HTR-8/SVneo (cell line): ENCODE data around the gene CCDC43.
A peak's percentile ranks its signal among the peaks of the same experiment; 100 is the strongest.
"Not testable (repeated sequence)": the region's sequence is repeated elsewhere in the genome, so short reads cannot be mapped to it uniquely, and the experiment has no call there.

Experiments
- DNase-seq: peaks from one replicate; pipeline ENCODE4 v3.0.0; 2011; ENCODE audit warnings: low spot score, mixed read lengths; ENCODE audit not compliant: insufficient read length
- FAIRE-seq: peaks from 2 replicates; lab custom pipeline; 2011; peaks lifted over from hg19 to GRCh38; lab: Jason Lieb, UNC

The CCDC43 gene, protein sequence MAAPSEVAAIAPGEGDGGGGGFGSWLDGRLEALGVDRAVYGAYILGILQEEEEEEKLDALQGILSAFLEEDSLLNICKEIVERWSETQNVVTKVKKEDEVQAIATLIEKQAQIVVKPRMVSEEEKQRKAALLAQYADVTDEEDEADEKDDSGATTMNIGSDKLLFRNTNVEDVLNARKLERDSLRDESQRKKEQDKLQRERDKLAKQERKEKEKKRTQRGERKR

DNA sequence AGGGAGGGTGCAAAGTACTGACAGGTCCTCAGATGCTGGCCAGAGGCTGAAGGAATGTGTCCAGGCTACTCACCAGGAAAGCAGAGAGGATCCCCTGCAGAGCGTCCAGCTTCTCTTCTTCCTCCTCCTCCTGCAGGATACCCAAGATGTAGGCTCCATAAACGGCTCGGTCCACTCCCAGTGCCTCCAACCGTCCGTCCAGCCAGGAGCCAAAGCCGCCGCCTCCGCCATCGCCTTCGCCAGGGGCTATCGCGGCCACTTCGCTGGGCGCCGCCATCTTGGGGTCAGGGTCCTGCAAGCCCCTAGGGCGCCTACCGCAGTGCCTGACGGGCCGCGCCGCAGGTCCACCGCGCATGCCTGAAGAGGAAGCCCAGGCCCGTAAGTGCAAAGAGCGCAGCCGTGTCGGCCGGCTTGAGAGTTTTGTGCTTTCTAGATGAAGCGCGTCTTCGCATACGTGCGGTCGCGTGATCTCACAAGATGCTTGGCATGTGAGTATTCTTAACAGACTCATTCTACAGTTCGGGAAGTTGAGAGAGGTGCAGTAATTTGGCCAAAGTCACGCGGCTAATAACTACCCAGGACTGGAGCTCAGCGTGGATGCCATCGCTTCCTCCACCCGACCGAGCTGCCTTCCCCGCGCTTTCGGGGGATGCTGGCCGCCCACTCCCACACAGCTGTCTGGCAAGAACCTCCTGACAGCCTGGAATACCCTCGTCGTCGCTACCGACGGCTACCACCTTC, at the start of gene CCDC43:
Gene CCDC43 (minus strand): TSS at position 300 of the 741 bp plus-strand sequence. CDS start 23 bp downstream, at position 277.
- DNase-seq = peak; percentile 98
- FAIRE-seq = peak; percentile 97

DNA sequence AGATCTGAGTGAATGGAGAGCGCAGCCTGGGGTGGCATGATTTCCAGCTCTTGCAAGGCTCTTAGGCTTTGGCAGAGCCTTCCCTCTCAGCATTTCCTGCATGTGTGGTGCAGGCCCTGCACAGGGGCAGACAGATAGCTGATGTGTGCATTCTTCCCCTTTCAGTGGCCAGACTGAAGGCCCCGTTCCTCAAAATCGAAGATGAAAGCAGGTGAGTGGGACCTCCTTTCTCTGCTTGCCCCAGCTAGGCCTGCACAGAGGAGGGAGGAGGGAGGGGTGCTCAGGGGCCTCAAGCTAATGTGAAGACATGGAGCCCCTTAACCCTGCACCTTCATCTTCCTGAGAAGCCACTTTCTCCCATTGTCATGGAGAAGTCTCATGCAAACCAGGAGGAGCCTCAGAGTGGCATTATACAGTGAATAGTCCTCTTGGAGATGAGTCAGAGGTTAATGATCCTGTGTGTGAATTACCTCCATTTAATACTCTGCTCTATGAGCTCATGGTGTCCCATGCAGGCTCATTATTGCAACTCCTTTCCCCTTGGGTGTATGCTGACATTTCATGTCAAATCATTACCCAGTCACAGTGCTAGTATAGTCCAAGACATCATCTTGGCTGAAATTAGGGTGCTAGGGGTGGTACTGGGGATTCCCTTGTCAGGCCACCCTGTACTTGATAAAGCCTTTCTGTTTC, 48.8 kb upstream of the CCDC43 start:
- FAIRE-seq = peak; percentile 42
- DNase-seq = no peak

- DNase-seq (no peak), FAIRE-seq (peak; percentile 20)
Measured at GRCh38 chr17:44736551-44737240, 47.1 kb upstream of the CCDC43 start.

DNA sequence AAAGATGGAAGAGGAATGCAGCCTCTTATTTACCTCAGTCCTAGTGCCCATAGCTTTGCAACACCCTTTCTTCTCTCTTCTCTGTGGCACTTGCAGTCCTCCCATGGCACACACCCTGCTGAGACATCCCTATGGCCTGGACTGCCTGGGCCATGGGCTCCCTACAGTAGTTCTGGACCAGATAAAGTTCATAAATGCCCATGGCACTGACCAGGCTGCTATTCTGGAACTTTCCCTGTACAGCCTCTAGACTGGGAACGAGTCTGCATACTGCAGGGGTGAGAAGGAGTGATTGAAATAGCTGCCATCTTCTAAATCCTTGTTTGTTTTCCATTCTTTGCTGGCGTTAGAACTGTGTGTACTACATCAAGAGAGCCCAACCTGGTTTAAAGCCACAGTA, 44.7 kb upstream of the CCDC43 start:
- FAIRE-seq = no peak

GRCh38 chr17:44733753-44734152, 44.2 kb upstream of the CCDC43 start:
- DNase-seq (peak; percentile 48), FAIRE-seq (peak; percentile 86)

More for the DNA sequence above, 44.7 kb upstream of the CCDC43 start:
- no peak for DNase-seq

DNA sequence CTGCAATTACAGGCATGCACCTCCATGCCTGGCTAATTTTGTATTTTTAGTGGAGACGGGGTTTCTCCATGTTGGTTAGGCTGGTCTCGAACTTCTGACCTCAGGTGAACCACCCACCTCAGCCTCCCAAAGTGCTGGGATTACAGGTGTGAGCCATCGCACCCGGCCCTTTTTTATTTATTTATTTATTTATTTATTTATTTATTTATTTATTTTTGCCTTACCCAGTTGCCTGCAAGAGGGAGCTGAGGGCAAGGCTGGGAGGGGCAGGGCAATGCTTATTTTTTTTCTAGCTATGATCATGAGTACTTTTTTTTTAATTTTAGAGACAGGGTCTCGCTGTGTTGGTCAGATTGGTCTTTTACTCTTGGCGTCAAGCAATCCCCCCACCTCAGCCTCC, 36.5 kb upstream of the CCDC43 start:
- DNase-seq, FAIRE-seq: not testable (repeated sequence)

DNA sequence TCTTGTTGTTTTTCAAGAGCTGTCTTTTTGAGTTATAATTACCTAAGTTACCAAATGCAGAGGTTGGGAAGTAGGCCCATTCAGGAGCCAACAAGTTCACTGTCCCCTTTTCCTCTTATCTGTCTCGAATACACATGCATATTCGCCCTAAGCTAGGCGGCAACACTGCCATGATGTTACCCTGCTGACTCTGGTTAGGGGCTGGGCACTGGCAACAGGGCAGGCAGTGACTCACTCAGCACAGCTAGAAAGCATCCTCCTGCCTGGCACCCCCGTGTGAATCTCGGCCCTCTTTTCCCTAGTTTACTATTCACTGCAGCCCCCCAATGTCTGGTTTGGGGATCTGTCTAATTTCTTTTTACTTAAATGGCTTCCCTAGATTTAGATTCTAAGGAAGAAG, 32.7 kb upstream of the CCDC43 start:
- FAIRE-seq (no peak), DNase-seq (no peak)

DNA sequence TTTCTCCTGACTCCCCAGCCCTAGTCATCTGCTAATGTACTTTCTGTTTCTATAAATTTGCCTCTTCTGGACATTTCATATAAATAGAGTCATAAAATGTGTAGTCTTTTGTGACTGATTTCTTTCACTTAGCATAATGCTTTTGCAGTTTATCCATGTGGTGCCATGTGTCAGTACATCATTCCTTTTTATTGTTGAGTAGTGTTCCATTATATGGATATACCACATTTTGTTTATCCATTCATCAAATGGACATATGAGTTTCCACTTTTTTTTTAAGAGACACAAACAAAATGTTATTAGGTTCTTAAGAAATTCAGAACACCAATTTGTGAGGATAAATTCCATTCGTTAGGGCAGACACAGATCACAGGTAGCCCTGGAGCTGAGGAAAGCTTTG, 29.9 kb upstream of the CCDC43 start:
- DNase-seq = no peak
- no peak for FAIRE-seq

- peak; percentile 72 for FAIRE-seq
- DNase-seq = peak; percentile 98
Measured at GRCh38 chr17:44708401-44709263, 19.1 kb upstream of the CCDC43 start, which contains the start of gene DBF4B. TSS of gene DBF4B (plus strand) at chr17:44708665. CDS start at chr17:44708821, 156 bp downstream.

GRCh38 chr17:44707755-44708400, 18.3 kb upstream of the CCDC43 start:
- no peak for DNase-seq
- no peak for FAIRE-seq

DNA sequence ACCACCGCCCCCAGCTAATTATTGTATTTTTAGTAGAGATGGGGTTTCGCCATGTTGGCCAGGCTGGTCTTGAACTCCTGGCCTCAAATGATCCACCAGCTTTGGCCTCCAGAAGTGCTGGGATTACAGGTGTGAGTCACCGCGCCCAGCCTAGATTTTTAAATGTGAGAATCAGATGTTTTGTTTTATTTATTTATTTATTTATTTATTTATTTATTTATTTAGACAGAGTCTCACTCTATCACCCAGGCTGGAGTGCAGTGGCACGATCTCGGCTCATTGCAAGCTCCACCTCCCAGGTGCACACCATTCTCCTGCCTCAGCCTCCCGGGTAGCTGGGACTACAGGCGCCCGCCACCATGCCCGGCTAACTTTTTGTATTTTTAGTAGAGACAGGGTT, 10.7 kb upstream of the CCDC43 start:
- not testable (repeated sequence) for FAIRE-seq, DNase-seq

DNA sequence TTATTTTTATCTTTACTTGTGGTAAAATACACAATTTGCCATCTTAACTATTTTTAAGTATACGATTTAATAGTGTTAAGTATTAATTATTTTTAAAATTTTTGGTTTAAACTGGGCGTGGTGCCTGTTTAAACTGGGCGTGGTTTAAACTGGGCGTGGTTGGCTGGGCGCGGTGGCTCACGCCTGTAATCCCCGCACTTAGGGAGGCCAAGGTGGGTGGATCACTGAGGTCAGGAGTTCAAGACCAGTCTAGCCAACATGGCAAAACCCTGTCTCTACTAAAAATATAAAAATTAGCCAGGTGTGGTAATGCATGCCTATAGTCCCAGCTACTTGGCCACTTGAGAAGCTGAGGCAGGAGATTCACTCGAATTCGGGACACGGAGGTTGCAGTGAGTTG, 4.0 kb upstream of the CCDC43 start:
- FAIRE-seq (no peak), DNase-seq (no peak)

DNA sequence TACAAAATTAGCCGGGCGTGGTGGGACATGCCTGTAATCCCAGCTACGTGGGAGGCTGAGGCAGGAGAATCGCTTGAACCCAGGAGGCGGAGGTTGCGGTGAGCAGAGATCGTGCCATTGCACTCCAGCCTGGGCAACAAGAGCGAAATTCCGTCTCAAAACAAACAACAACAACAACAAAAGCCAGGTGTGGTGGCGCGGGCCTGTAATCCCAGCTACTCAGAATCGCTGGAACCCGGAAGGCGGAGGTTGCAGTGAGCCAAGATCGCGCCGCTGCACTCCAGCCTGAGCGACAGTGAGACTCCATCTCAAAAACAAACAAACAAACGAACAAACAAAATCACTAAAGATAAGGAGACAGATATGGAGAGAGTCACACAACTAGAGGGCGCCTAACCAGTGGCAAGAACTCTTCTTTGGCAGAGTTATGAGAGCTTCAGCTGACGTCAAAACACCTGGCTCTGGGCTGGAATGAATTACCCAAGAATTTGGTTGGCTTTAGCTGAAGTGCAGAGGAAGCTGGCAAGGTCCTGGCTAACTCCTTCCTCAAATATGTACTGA, 1.2 kb upstream of the CCDC43 start:
- DNase-seq = peak; percentile 52
- FAIRE-seq = not testable (repeated sequence)

DNA sequence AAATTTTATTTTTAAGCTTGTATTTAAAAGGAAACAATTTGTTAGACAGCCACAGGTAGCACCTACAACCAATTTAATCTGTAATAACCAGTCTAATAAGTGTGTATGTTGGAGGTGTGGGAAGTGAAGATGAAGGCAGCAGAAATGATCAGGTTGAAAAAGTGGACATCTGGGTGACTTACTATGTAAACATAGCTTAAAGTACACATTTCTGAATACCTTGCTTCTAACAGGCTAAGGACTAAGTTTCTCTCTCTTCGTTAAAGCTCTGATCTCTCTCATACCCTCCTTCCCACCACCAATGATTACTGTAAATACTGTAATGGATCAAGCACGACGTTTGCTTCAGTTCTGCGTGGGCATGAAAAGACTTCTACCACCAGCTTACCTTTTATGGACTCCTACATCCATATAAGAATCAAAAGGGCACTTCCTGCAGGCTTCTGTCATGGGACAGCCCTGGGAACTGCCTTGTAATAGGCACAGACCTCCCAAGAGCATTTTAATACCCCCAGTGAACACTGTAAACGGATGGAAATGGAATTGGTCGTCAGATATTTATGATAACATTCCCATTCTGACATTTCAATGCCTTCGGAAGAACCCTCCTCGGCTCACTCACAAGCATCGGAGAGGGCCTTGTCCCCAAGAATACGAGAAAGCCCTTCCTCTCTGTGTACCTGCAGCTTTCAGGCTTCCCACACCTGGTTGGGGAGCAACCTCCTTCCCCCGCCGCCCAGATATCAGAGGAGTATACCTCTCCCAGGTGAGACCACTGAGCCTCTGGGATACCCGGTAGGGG, 700 bp downstream of the CCDC43 start:
- FAIRE-seq (no peak), DNase-seq (peak; percentile 22)

DNA sequence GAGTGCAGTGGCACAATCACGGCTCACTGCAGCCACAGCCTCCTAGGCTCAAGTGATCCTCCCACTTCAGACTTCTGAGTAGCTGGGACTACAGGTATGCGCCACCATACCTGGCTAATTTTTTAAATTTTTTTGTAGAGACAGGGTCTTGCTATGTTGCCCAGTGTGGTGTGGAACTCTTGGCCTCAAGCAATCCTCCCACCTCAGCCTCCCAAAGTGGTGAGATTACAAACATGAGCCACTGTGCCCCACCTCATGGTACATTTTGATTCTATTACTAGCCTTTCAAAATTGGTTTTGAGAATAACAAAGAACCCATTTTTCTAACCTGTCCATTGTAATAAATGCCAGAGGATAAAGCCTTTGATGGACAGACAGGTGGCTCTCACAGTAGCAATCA, 1.4 kb downstream of the CCDC43 start:
- FAIRE-seq (no peak), DNase-seq (no peak)

DNA sequence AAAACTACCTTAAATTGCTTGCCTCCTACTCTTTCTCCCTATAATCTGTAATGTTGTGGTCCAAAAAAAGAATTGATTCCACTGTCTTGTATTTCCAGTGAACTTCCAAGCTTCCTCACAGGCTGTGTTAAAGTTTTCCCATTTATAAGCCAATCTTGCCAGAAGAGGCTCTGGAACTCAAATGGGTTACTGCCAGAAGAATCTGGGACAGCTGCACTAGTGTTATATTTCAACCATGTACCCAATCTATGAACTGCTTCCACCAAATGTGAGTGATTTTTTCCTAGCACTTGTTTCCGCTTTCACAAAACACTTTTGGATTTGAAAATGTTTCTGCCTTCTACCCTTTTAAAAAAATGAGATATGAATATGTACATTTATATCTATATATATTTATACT, 1.8 kb downstream of the CCDC43 start:
- DNase-seq = no peak

DNA sequence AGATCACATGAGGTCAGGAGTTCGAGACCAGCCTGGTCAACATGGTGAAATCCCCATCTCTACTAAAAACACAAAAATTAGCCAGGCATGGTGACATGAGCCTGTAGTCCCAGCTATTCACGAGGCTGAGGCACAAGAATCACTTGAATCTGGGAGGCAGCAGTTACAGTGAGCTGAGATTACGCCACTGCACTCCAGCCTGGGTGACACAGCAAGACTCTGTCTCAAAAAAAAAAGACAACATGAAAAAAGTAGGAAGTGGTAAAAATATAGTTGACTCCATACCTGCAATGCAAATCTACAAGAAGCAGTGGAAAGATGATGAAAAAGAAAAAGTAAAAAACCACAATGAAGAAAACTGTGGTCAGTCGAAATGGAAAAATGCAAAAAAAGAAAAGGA, 6.3 kb downstream of the CCDC43 start:
- not testable (repeated sequence) for DNase-seq, FAIRE-seq

More for the DNA sequence above, 1.8 kb downstream of the CCDC43 start:
- no peak for FAIRE-seq

DNA sequence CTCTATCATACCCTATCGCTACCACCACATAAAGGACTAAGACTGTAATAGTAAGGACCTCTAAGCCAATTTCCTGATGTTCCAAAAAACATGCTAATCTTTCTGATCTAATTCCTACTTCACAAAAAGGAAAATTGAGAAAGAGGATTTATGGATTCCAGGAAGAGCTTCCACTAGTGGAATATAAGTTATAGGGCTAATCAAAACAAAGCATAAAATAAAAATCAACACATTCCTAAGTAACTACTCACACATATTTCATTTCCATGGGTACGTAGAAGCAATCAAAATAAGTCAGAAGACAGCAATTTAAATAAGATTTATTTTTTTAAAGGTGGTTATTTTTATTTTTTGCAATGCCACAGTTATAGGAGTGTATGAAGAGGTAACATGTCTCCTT, 12.4 kb downstream of the CCDC43 start:
- DNase-seq = peak; percentile 59
- FAIRE-seq = no peak
